ENCODE results near the gene SLC25A44.

Gene SLC25A44

GRCh38 chr1:156248323-156248683 is 54.4 kb downstream of the SLC25A44 start:
- ATAC-seq = no peak
- TF ChIP-seq CSDC2 (CRISPR knock-in tag; IDR thresholded peaks at IDR 0.05) (no peak), SNAI2 (CRISPR knock-in tag; IDR thresholded peaks at IDR 0.05) (no peak), GLIS3 (CRISPR knock-in tag; IDR thresholded peaks at IDR 0.05) (no peak), OSR1 (CRISPR knock-in tag; IDR thresholded peaks at IDR 0.05) (no peak), ZNF8 (CRISPR knock-in tag; IDR thresholded peaks at IDR 0.05) (no peak), CSRNP3 (CRISPR knock-in tag; IDR thresholded peaks at IDR 0.05) (no peak), ZNF70 (CRISPR knock-in tag; IDR thresholded peaks at IDR 0.05) (no peak), TOX (CRISPR knock-in tag; IDR thresholded peaks at IDR 0.05; ENCODE audit: borderline replicate concordance) (no peak), RARB (CRISPR knock-in tag; IDR thresholded peaks at IDR 0.05) (no peak), CREB5 (CRISPR knock-in tag; IDR thresholded peaks at IDR 0.05; ENCODE audit: low read depth) (no peak), ESRRG (CRISPR knock-in tag; IDR thresholded peaks at IDR 0.05) (no peak), BACH2 (CRISPR knock-in tag; IDR thresholded peaks at IDR 0.05; ENCODE audit: borderline replicate concordance) (no peak), PPARA (CRISPR knock-in tag; IDR thresholded peaks at IDR 0.05; ENCODE audit: borderline replicate concordance) (no peak), ZNF565 (CRISPR knock-in tag; conservative IDR thresholded peaks at IDR 0.05; ENCODE audit: low read depth) (no peak), ZFP30 (CRISPR knock-in tag; IDR thresholded peaks at IDR 0.05) (no peak), POU6F1 (CRISPR knock-in tag; IDR thresholded peaks at IDR 0.05; ENCODE audit: borderline replicate concordance, low read depth) (no peak), TSHZ2 (CRISPR knock-in tag; IDR thresholded peaks at IDR 0.05) (no peak)

- ATAC-seq = no peak
These were observed 55.7 kb downstream of the SLC25A44 start for GRCh38 chr1:156249593-156249992.

More at GRCh38 chr1:156249593-156249992, 55.7 kb downstream of the SLC25A44 start:
- TF ChIP-seq ZNF70 (CRISPR knock-in tag; IDR thresholded peaks at IDR 0.05) (no peak), CSDC2 (CRISPR knock-in tag; IDR thresholded peaks at IDR 0.05) (no peak), POU6F1 (CRISPR knock-in tag; IDR thresholded peaks at IDR 0.05; ENCODE audit: borderline replicate concordance, low read depth) (no peak), RARB (CRISPR knock-in tag; IDR thresholded peaks at IDR 0.05) (no peak), PPARA (CRISPR knock-in tag; IDR thresholded peaks at IDR 0.05; ENCODE audit: borderline replicate concordance) (no peak), ARNTL (CRISPR knock-in tag; IDR thresholded peaks at IDR 0.05; ENCODE audit: borderline replicate concordance, low read depth) (no peak), CSRNP3 (CRISPR knock-in tag; IDR thresholded peaks at IDR 0.05) (no peak), OSR1 (CRISPR knock-in tag; IDR thresholded peaks at IDR 0.05) (no peak), SNAI2 (CRISPR knock-in tag; IDR thresholded peaks at IDR 0.05) (no peak), TCF4 (CRISPR knock-in tag; IDR thresholded peaks at IDR 0.05; ENCODE audit: borderline replicate concordance) (no peak), ZNF565 (CRISPR knock-in tag; conservative IDR thresholded peaks at IDR 0.05; ENCODE audit: low read depth) (no peak), ZFP30 (CRISPR knock-in tag; IDR thresholded peaks at IDR 0.05) (no peak), ESRRG (CRISPR knock-in tag; IDR thresholded peaks at IDR 0.05) (no peak), BACH2 (CRISPR knock-in tag; IDR thresholded peaks at IDR 0.05; ENCODE audit: borderline replicate concordance) (no peak), ISL1 (CRISPR knock-in tag; IDR thresholded peaks at IDR 0.05) (no peak), TOX (CRISPR knock-in tag; IDR thresholded peaks at IDR 0.05; ENCODE audit: borderline replicate concordance) (no peak)
